HCT116 (cell line): ENCODE data around the gene SLC25A51. TPM values are rescaled to one million over a fixed set of nuclear protein-coding genes. Genes with fewer than 3 reads are reported as not detected.

Experiments
- ATAC-seq: fragments of 200-7000 bp; cut with Tn5 transposase; 2 replicates; pipeline ENCODE4 v1.9.1; 2020; ENCODE audit warnings: mild to moderate bottlenecking, moderate library complexity
- BruUV-seq: library from RNA; stranded (reverse); fragments of 400-500 nt; replicated peaks from 2 replicates; lab custom pipeline; 2021; lab: Mats Ljungman, UMichigan
- CTCF ChIA-PET: fragments of 300-600 bp; sonication (Branson Sonifier 250); formaldehyde crosslinking; loops from one replicate; lab custom pipeline; 2021; ENCODE audit warnings: antibody characterized with exemption; lab: Charles Lee
- POLR2A ChIA-PET: fragments of 300-600, 350-600 bp; sonication (Branson Sonifier 250); formaldehyde crosslinking; loops from one replicate; lab custom pipeline; 2021; ENCODE audit warnings: antibody characterized with exemption; lab: Charles Lee
- RAD21 ChIA-PET, 2 experiments: fragments of 300-600 bp; sonication (Branson Sonifier 250); formaldehyde crosslinking; loops; one replicate each; lab custom pipeline; 2023; ENCODE audit warnings: low total read pairs in 2 of 2; ENCODE audit not compliant: uncharacterized antibody in 2 of 2, unreplicated experiment in 2 of 2, low non-redundant PET in 1 of 2; lab: Charles Lee
- DNase-seq: peaks from one replicate; pipeline ENCODE4 v3.0.0-alpha.2; 2010; ENCODE audit warnings: low read depth, low spot score
- H2AFZ ChIP-seq: fragments of 200-600 bp; shearing (Covaris generic), sonication (generic); 2 replicates; pipeline ENCODE4 v1.6.1; 2017; ENCODE audit warnings: low read depth, mixed run types, mixed read lengths, antibody characterized with exemption, low read length; ENCODE audit not compliant: poor library complexity, severe bottlenecking
- H3K27ac ChIP-seq: 2 replicates; pipeline ENCODE4 v1.5.1; 2012; ENCODE audit warnings: low read depth, low read length
- H3K27me3 ChIP-seq: fragments of 200-600 bp; sonication (generic); 2 replicates; pipeline ENCODE4 v1.6.1; 2016; ENCODE audit warnings: mixed run types, low read length, mixed read lengths; ENCODE audit not compliant: insufficient read depth
- H3K36me3 ChIP-seq, 2 experiments: fragments of 200-500 bp in 1 of 2; fragments of 200-600 bp in 1 of 2; sonication (Bioruptor generic) in 1 of 2; sonication (generic) in 1 of 2; 2 replicates each; pipeline versions ENCODE4 v1.5.1 to v1.6.1; 2014 to 2016; ENCODE audit warnings: low read length in 2 of 2, inconsistent platforms in 1 of 2, mixed read lengths in 1 of 2, mixed run types in 1 of 2; ENCODE audit not compliant: insufficient read depth in 2 of 2, control insufficient read depth in 1 of 2
- H3K4me1 ChIP-seq, 2 experiments: fragments of 200-600 bp in 1 of 2; sonication (generic) in 1 of 2; 2 replicates each; pipeline versions ENCODE4 v1.5.1 to v1.6.1; 2012 to 2017; ENCODE audit warnings: low read length in 2 of 2, inconsistent platforms in 1 of 2, mild to moderate bottlenecking in 1 of 2, mixed read lengths in 1 of 2, mixed run types in 1 of 2, moderate library complexity in 1 of 2; ENCODE audit not compliant: insufficient read depth in 2 of 2, control insufficient read depth in 1 of 2
- H3K4me2 ChIP-seq: fragments of 200-600 bp; sonication (generic); 2 replicates; pipeline ENCODE4 v1.6.1; 2017; ENCODE audit warnings: mixed run types, low read length, mixed read lengths
- H3K4me3 ChIP-seq, 2 experiments: fragments of 200-600 bp in 1 of 2; sonication (generic) in 1 of 2; replicated peaks in 1 of 2; 2 replicates each; pipeline ENCODE4 v1.5.1; 2011 to 2016; ENCODE audit warnings: low read length in 2 of 2, control low read depth in 1 of 2, low read depth in 1 of 2, mild to moderate bottlenecking in 1 of 2, mixed read lengths in 1 of 2, mixed run types in 1 of 2
- H3K79me2 ChIP-seq: fragments of 200-600 bp; sonication (generic); 2 replicates; pipeline ENCODE4 v1.6.1; 2017; ENCODE audit warnings: mild to moderate bottlenecking, mixed run types, low read length, moderate library complexity, mixed read lengths; ENCODE audit not compliant: insufficient read depth
- H3K9ac ChIP-seq: fragments of 200-600 bp; sonication (generic); 2 replicates; pipeline ENCODE4 v1.6.1; 2016; ENCODE audit warnings: low read length, mixed read lengths
- H3K9me2 ChIP-seq: fragments of 200-600 bp; sonication (generic), shearing (Covaris generic); 2 replicates; pipeline ENCODE4 v1.6.1; 2017; ENCODE audit warnings: mixed run types, mild to moderate bottlenecking, moderate library complexity; ENCODE audit not compliant: insufficient read depth
- H3K9me3 ChIP-seq, 2 experiments: fragments of 200-500 bp in 1 of 2; fragments of 200-600 bp in 1 of 2; sonication (Bioruptor generic) in 1 of 2; sonication (generic) in 1 of 2; 2 replicates each; pipeline ENCODE4 v1.6.1; 2014 to 2017; ENCODE audit warnings: low read length in 2 of 2, mixed read lengths in 2 of 2, inconsistent platforms in 1 of 2, low read depth in 1 of 2, mild to moderate bottlenecking in 1 of 2, mixed run types in 1 of 2, moderate library complexity in 1 of 2; ENCODE audit not compliant: control insufficient read depth in 1 of 2, insufficient read depth in 1 of 2
- H4K20me1 ChIP-seq: fragments of 200-600 bp; sonication (generic), shearing (Covaris generic); 2 replicates; pipeline ENCODE4 v1.6.1; 2017; ENCODE audit warnings: mixed run types, mild to moderate bottlenecking, moderate library complexity; ENCODE audit not compliant: insufficient read depth
- EGR1 ChIP-seq: IDR thresholded peaks from 2 replicates; pipeline ENCODE4 v1.6.1; 2012; ENCODE audit warnings: low read depth
- ELF1 ChIP-seq: IDR thresholded peaks from 2 replicates; pipeline ENCODE4 v1.6.1; 2012; ENCODE audit warnings: low read depth, borderline replicate concordance
- EZH2phosphoT487 ChIP-seq: fragments of 200-600 bp; IDR thresholded peaks from 2 replicates; pipeline ENCODE4 v1.6.1; 2018; ENCODE audit warnings: antibody characterized with exemption, borderline replicate concordance
- POLR2A ChIP-seq: IDR thresholded peaks from 2 replicates; pipeline ENCODE4 v1.7.0; 2011; ENCODE audit warnings: borderline replicate concordance; ENCODE audit not compliant: insufficient read depth, insufficient read length; ENCODE audit errors: extremely low read depth
- RAD21 ChIP-seq: IDR thresholded peaks from 2 replicates; pipeline ENCODE4 v1.6.1; 2012; ENCODE audit warnings: low read depth, mild to moderate bottlenecking
- SIN3A ChIP-seq: IDR thresholded peaks from 2 replicates; pipeline ENCODE4 v1.6.1; 2012; ENCODE audit warnings: low read depth
- TCF7L2 ChIP-seq: IDR thresholded peaks from 2 replicates; pipeline ENCODE4 v1.7.0; 2011; ENCODE audit warnings: borderline replicate concordance, inconsistent platforms; ENCODE audit not compliant: insufficient read depth, insufficient read length; ENCODE audit errors: extremely low read depth
- ZNF274 ChIP-seq: fragments of 200-500 bp; sonication (Bioruptor generic); IDR thresholded peaks from 2 replicates; pipeline ENCODE4 v1.6.1; 2014; ENCODE audit warnings: mild to moderate bottlenecking, low read depth, low read length, inconsistent platforms
- intact Hi-C: fragments of 100-400 bp; cut with micrococcal nuclease; formaldehyde crosslinking; loops from 2 replicates; pipeline ENCODE4 v1.10.0; 2022
- total RNA-seq: library from RNA; stranded (reverse); gene quantifications from one replicate; pipeline ENCODE4 v1.2.1, GENCODE V29; 2021; ENCODE audit not compliant: unreplicated experiment
- TF ChIP-seq, protein P1 (sequence below), 3 experiments: fragments of 200-600 bp in 1 of 3; sonication (generic) in 1 of 3; IDR thresholded peaks in 2 of 3; conservative IDR thresholded peaks in 1 of 3; 2 replicates each; pipeline ENCODE4 v1.5.1; 2012 to 2017; ENCODE audit warnings: low read depth in 2 of 3, low read length in 2 of 3, antibody characterized with exemption in 1 of 3, borderline replicate concordance in 1 of 3, control low read depth in 1 of 3, mild to moderate bottlenecking in 1 of 3, mixed read lengths in 1 of 3, mixed run types in 1 of 3, moderate library complexity in 1 of 3; ENCODE audit not compliant: insufficient read depth in 1 of 3
- TF ChIP-seq, protein P2 (sequence below): IDR thresholded peaks from 2 replicates; pipeline ENCODE4 v1.6.1; 2012

Gene SLC25A51
- total RNA-seq, 1 experiment from 2014 or later: 27.3 TPM

DNA sequence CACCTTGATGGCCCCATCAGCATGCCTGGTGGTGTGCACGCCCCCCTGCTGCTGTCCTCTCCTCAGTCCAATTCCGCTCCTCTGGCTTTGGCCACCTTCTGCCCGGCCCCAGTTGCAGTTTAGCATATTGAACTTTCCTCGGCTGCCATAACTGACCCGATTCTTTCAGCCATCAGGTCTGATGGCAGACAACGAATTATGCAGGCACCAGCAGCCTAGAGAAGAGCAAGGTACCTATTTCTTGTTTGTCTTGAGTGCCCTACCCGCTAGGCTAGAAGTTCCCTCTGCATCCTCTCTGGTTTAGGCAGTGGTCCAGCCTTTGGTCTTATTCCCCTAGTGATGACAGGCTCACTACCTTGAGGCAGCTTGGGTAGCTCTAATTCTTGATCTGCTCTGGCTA is 43.0 kb upstream of the SLC25A51 start:
- Histone ChIP-seq H3K79me2 (no peaks in the 10 kb centered on the region), H3K9me3 (no peaks in the 10 kb centered on the region), H3K4me3 (no peak overlapping the region), H3K27me3 (no peaks in the 10 kb centered on the region), H3K4me1 (peaks cover 48 to 89% of the 10 kb centered on the region in 2 experiments), H3K9me2 (no peaks in the 10 kb centered on the region), H3K36me3 (peaks cover 2 to 31% of the 10 kb centered on the region in 2 experiments; a peak in 2 of 4 replicates), H4K20me1 (no peaks in the 10 kb centered on the region; the same call in 1 of the 2 replicates), H3K27ac (no peak overlapping the region), H3K9ac (no peak overlapping the region), H2AFZ (no peak overlapping the region), H3K4me2 (no peak overlapping the region)
- ChIA-PET CTCF (no interaction called here), POLR2A (no interaction called here), RAD21 (no interaction called here)
- intact Hi-C loops: no loop called here
- TF ChIP-seq, protein P1, sequence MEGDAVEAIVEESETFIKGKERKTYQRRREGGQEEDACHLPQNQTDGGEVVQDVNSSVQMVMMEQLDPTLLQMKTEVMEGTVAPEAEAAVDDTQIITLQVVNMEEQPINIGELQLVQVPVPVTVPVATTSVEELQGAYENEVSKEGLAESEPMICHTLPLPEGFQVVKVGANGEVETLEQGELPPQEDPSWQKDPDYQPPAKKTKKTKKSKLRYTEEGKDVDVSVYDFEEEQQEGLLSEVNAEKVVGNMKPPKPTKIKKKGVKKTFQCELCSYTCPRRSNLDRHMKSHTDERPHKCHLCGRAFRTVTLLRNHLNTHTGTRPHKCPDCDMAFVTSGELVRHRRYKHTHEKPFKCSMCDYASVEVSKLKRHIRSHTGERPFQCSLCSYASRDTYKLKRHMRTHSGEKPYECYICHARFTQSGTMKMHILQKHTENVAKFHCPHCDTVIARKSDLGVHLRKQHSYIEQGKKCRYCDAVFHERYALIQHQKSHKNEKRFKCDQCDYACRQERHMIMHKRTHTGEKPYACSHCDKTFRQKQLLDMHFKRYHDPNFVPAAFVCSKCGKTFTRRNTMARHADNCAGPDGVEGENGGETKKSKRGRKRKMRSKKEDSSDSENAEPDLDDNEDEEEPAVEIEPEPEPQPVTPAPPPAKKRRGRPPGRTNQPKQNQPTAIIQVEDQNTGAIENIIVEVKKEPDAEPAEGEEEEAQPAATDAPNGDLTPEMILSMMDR (IDR thresholded peaks at IDR 0.05 in 2 of 3, conservative IDR thresholded peaks at IDR 0.05 in 1 of 3; ENCODE audit: borderline replicate concordance in 1 of 3, insufficient read depth in 1 of 3, low read depth in 2 of 3, low read length in 2 of 3): no peak
- TF ChIP-seq SIN3A: no peak
- no peak for TF ChIP-seq TCF7L2
- TF ChIP-seq ZNF274: no peak
- TF ChIP-seq RAD21: no peak
- no peak for TF ChIP-seq EGR1
- no peak for TF ChIP-seq POLR2A
- TF ChIP-seq, protein P2, sequence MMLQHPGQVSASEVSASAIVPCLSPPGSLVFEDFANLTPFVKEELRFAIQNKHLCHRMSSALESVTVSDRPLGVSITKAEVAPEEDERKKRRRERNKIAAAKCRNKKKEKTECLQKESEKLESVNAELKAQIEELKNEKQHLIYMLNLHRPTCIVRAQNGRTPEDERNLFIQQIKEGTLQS: no peak
- TF ChIP-seq ELF1: no peak
- no peak for TF ChIP-seq EZH2phosphoT487
- no TSS peak for BruUV-seq
- DNase-seq (no peak), ATAC-seq (no peak)
